Dedifferentiated amniotic fluid mesenchymal stem cell (primary cell): ENCODE measurements around the gene CDKL2.
"Not testable (repeated sequence)": the region's sequence is repeated elsewhere in the genome, so short reads cannot be mapped to it uniquely, and the experiment has no call there.

Experiments used
- DNase-seq: peaks from one replicate; pipeline ENCODE4 v3.0.0-alpha.2; 2016; ENCODE audit errors: extremely low spot score

Gene CDKL2

DNA sequence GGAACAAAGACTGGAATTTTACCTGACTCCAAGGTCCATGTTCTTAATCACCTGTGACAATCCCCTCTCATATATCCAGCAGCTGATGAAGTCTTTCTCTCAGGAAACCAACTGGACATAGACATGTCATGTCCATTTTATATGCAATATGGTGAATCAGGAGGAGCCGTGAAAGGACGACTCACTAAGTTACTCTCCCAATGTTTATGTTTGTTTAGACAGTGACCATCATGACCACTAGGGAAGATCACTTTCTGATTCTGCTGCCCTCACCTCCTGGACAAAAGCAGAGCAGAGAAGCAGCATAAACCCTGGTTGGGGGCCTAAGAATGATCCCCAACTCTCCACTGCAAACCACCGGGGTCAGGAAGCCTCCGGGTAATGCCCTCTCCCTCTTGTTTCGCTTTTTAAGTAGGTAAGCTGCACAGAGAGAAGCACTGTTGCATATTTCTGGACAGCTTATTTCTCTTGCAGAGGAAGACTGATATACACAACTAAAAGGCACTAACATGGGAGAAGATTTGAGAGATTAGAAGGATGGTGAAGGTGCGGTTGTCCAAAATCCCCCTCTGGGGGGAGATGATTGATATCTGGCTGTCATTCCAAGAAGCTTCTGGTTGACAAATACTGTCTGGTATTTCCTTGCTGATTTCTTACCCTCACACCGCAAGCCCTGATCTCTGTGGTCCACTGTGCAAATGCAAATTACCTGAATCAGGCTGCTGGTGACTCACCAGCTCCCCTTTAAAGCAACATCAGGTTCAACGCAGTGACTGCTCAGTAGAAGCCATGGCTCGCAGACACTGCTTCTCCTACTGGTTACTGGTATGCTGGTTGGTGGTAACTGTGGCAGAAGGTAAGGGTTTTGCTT, 74.8 kb downstream of the CDKL2 start, which contains the start of gene ODAPH:
ODAPH (plus strand) TSS at position 773 of the 871 bp plus-strand sequence; CDS start at position 790, 17 bp downstream.
- no peak for DNase-seq

DNA sequence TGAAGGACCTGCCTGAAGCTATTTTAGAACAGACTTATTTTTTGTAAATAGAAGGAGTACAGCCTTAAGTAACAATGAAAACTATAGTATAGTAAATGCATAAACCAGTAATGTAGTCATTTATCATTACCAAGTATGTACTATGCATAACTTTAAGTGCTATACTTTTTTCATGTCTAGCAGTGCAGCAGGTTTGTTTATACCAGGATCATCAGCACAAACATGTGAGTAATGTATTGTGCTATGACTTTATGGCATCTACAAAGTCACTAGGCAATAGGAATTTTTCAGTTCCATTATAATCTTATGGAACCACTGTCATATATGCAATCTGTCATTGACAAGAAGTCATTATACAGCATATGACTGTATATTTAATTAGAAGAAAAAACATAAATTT, 77.9 kb downstream of the CDKL2 start:
- DNase-seq = no peak

DNA sequence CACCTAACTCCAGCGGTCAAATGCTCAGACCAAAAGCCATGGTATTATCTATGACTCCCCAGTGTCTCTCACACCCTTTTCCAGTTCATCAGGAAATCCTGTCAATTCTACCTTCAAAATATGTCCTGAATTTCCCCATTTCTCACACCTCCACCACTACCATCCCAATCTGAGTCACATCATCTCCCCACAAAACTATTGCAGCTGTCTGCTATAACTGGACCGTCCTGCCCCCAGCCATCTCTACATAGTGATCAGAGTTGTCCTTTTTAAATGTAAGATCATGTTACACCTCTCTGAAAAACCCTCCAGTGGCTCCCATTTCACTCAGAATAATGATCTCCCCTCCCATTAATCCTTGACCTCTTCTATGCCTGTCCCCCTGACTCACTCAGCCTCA, 81.3 kb downstream of the CDKL2 start:
- DNase-seq = no peak

DNA sequence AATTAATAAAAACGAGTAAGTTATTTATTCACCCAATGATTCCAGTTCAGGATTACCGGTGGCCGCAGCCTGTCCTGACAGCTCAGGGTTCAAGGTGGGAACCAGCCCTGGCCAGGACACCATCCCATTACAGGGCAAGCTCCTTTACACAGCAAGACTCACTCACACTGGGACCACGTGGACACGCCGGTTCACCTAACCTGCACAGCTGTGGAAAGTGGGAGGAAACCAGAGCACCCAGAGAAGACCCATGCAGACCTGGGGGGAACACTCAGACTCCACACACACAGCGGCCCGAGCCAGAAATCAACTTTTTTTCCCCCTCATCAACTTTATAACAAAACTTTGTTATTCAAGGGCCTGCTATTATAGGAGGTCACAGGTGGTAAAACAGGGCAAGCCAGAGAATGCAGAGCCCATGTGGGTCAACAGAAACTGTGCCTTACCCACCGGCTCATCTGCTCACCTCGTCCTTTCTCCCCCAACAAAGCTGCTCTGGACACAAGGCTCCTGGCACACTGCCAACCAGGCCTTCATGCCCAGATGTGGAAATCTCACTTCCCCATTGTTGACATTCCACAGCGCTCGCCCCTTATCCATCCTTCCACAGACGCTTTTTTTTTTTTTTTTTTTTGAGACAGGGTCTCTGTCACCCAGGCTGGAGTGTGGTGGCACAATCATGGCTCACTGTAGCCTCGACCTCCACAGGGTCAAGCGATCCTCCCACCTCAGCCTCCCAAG, 82.5 kb downstream of the CDKL2 start:
- no peak for DNase-seq

DNA sequence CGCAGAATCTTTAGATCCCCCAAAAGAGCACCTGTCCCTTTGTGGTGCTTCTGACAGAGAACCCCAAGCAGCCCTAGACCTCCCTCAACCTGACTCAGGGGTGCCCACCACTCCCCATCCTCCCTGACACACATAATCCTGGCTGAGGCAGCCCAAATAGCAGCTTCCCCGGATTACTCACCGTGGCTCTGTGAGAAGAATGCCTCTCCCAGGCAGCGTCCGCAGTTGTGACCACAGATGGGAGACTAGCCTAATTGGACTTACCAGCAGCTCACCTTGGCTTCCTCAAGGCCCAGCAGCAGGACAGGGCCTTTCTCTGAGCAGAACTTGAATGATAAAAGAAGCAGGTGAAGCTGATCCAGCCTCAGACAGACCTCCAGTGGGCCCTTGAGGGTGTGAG, 84.8 kb downstream of the CDKL2 start:
- no peak for DNase-seq

DNA sequence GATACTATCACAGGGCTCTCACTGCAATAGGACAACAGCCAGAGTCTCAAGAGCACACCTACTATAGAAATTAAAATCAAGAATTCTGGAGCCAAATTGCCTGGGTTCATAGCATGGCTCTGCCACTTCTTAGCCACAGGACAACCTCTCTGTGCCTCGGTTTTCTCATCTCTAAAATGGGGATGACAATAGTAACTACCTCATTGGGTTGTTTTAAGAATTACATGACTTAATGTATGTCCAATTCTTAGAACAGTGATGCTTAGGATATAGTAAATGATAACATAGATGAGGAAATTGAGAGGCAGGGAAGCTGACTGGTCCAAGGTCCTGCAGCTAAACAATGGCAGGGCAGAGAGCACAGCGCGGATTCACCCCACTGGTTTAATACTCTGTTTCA, 85.5 kb downstream of the CDKL2 start:
- DNase-seq = no peak

DNA sequence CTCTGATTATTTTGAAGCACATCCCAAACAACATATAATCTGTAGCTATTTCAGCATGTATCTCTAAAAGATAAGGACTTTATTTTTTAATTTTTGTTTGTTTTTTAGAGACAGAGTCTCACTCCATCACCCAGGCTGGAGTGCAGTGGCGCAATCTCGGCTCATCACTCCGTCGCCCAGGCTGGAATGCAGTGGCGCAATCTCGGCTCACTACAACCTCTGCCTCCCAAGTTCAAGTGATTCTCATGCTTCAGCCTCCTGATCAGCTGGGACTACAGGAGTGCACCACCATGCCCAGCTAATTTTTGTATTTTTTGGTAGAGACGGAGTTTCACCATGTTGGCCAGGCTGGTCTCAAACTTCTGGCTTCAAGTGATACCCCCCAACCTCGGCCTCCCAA, 86.1 kb downstream of the CDKL2 start:
- not testable (repeated sequence) for DNase-seq

DNA sequence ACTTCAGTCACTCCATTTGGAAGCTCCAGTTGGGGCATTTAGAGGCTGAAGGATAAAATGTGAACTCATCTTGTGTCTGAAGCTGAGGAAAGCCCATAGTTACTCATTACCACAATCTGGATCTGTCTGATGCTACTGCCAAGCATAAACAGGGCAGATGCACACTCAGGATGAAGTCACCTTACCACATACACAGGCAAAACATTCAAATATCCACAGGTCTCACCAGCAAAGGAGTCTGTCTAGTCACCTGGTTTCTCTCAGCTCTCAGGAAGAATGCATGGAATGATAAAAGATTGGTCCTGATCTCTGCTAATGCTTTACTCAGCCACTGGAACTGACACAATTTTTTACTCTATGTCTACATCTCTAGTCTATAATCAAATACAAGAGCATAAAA, 87.5 kb downstream of the CDKL2 start:
- DNase-seq = no peak

DNA sequence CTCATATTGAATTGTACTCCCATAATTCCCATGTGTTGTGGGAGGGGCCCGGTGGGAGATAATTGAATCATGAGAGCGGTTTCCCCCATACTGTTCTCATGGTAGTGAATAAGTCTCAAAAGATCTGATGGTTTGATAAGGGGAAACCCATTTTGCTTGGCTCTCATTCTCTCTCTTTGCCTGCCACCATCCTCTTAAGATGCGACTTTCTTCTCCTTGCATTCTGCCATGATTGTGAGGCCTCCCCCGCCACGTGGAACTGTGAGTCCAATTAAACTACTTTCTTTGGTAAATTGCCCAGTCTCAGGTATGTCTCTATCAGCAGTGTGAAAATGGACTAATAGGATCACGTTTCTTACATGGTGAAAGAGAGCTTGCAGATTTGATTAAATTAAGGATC, 93.0 kb downstream of the CDKL2 start:
- not testable (repeated sequence) for DNase-seq

DNA sequence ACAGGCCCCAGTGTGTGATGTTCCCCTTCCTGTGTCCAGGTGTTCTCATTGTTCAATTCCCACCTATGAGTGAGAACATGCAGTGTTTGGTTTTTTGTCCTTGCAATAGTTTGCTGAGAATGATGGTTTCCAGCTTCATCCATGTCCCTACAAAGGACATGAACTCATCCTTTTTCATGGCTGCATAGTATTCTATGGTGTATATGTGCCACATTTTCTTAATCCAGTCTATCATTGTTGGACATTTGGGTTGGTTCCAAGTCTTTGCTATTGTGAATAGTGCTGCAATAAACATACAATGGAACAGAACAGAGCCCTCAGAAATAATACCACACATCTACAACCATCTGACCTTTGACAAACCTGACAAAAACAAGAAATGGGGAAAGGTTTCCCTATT, 96.4 kb downstream of the CDKL2 start:
- DNase-seq = not testable (repeated sequence)

DNA sequence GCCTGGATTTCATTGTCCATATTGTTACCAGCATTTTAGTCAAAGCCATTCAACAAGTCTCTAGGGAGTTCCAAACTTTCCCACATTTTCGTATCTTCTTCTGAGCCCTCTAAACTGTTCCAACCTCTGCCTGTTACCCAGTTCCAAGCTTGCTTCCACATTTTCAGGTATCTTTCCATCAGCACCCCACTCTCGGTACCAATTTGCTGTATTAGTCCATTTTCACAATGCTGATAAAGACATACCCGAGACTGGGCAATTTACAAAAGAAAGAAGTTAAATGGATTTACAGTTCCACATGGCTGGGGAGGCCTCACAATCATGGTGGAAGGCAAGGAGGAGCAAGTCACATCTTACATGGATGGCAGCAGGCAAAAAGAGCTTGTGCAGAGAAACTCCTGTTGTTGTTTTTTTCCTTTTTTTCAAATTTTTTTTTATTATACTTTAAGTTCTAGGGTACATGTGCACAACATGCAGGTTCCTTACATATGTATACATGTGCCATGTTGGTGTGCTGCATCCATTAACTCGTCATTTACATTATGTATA, 96.9 kb downstream of the CDKL2 start:
- not testable (repeated sequence) for DNase-seq

DNA sequence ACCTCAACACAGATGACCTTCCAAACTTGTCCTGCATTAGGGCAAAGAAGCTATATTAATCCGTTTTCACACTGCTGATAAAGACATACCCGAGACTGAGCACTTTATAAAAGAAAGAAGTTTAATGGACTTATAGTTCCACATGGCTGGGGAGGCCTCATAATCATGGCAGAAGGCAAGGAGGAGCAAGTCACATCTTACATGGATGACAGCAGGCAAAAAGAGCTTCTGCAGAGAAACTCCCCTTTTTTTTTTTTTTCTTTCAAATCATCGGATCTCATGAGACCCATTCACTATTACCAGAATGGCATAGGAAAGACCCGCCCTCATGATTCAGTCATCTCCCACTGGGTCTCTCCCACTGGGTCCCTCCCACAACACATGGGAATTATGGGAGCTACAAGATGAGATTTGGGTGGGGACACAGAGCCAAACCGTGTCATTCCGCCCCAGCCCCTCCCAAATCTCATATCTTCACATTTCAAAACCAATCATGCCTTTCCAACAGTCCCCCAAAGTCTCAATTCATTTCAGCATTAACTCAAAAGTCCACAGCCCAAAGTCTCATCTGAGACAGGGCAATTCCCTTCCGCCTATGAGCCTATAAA, 98.7 kb downstream of the CDKL2 start:
- not testable (repeated sequence) for DNase-seq

DNA sequence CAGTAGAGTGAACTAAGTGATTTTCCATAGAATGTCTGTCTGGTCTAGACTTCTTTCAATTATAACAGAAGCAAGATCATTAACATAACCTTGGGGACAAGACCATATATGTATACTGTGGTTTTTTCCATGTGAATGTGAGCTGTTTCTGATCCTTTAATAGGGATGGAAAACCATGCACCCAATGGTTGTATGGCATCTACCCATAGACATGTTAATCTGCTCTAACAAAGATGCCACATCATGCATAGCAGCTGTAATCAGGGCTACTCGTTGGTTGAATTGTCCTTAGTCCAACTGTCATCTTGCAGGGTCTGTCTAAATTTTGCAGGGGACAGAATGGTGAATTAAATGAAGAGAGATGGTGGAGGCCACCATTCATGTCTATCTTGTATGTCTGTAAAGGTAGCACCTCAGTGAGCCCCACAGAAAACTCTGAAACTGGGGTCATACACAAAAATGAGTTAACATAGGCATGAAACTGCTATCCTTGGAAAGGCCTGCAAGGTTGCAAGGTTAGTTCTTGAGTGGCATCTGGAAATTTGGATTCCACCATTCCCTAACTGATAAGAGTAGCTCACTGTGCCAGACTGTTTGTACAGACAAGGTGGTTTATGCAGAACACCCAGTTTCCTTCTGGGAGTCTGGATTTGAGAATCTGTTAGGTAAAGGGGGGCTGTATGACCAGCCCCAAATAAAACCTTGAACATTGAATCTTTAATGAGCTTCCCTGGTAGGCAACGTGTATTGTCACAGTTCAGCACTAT, 99.6 kb downstream of the CDKL2 start:
- DNase-seq = no peak
